Spleen (tissue), 7 donors: ENCODE data around the gene ZNF71.

Experiments used
- POLR2A ChIP-seq, 3 donors: fragments of 450-650 bp; IDR thresholded peaks; one replicate each; pipeline ENCODE4 v1.5.1; 2017; ENCODE audit warnings: antibody characterized with exemption in 3 of 3, mild to moderate bottlenecking in 1 of 3
- TF ChIP-seq, protein P1 (sequence below), 11 experiments: fragments of 200-600 bp in 7 of 11; fragments of 450-650 bp in 4 of 11; sonication (generic) in 4 of 11; IDR thresholded peaks in 8 of 11; conservative IDR thresholded peaks in 3 of 11; 1 replicate in 7 of 11; 2 replicates in 4 of 11; pipeline versions ENCODE4 v1.4.0 to v1.8.0; 2016 to 2021; ENCODE audit warnings: antibody characterized with exemption in 11 of 11, inconsistent platforms in 4 of 11, mild to moderate bottlenecking in 1 of 11
- donor health status: DM: no; HTN: no; CAD: no; lungs with moderate emphysema.
- donor health status: DM: no; HTN: no; CAD: no.
- donor health status: DM: no; HTN: no; CAD: no.

DNA sequence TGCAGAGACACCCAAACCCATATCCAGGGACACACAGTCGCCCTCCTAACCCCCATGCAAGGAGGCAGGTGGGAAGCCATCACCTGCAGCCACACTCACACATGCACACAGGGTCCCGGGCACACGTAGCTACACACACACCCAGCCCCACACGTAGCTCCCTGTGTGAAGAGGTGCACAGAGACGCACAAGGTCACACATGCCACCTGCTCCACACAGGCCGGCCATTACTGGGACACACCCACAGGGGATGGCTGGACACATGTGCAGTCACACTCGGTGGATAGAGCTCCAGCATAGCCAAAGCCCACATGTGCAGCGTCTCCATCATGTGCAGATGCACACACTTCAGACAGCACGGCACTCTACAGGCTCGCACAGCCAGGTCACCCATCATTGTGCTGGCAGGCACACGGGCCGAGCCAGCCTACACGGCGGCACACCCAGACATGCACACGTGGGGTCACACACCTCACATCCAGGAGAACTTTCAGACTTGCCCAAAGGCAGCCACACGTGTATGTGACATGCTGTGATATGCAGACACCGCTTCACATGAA is 75.4 kb downstream of the ZNF71 start:
- TF ChIP-seq, protein P1, sequence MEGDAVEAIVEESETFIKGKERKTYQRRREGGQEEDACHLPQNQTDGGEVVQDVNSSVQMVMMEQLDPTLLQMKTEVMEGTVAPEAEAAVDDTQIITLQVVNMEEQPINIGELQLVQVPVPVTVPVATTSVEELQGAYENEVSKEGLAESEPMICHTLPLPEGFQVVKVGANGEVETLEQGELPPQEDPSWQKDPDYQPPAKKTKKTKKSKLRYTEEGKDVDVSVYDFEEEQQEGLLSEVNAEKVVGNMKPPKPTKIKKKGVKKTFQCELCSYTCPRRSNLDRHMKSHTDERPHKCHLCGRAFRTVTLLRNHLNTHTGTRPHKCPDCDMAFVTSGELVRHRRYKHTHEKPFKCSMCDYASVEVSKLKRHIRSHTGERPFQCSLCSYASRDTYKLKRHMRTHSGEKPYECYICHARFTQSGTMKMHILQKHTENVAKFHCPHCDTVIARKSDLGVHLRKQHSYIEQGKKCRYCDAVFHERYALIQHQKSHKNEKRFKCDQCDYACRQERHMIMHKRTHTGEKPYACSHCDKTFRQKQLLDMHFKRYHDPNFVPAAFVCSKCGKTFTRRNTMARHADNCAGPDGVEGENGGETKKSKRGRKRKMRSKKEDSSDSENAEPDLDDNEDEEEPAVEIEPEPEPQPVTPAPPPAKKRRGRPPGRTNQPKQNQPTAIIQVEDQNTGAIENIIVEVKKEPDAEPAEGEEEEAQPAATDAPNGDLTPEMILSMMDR (IDR thresholded peaks at IDR 0.05 in 8 of 11, conservative IDR thresholded peaks at IDR 0.05 in 3 of 11), result no peak
- TF ChIP-seq POLR2A (IDR thresholded peaks at IDR 0.05), result no peak
